ENCODE results near the gene ARID5B.

DNA sequence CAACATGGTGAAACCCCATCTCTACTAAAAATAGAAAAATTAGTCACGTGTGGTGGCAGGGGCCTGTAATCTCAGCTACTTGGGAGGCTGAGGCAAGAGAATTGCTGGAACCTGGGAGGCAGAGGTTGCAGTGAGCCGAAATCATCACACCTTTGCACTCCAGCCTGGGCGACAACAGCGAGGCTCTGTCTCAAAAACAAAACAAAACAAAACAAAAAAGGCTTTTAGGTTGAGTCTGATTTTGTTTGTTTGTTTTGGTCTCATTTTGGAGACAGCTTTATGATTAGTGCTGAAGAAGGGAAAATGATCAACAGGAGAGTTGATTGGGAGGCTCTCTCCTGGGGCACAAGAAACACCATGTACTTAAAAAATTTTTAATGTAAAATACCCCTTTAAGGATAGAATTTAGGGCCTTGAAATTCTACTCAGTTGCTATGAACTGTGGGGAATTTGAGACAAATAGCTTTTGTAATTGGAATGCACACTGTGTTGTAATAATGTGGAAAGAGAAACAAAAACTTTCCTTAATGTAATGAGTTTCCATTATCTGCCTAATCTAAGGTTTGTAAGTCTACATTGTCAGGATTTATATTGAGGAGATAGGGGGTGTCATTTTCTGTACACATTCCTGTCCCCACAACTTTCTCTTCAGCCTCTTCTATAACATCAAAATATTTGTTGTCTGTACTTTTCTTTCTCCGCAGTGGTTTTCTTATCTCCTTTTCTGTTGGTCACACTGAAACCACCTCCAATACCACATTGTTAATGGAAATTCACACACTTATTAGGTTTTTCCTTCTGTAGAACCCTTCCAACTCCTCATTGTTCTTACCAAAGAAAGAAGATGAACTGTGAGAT lies 41.3 kb downstream of the ARID5B start:
- TF ChIP-seq POLR2A (IDR thresholded peaks at IDR 0.05; ENCODE audit: extremely low read depth, insufficient read length) (no peak), MYC (IDR thresholded peaks at IDR 0.05; ENCODE audit: low read depth, low read length) (no peak)
- TF ChIP-seq, protein P1, sequence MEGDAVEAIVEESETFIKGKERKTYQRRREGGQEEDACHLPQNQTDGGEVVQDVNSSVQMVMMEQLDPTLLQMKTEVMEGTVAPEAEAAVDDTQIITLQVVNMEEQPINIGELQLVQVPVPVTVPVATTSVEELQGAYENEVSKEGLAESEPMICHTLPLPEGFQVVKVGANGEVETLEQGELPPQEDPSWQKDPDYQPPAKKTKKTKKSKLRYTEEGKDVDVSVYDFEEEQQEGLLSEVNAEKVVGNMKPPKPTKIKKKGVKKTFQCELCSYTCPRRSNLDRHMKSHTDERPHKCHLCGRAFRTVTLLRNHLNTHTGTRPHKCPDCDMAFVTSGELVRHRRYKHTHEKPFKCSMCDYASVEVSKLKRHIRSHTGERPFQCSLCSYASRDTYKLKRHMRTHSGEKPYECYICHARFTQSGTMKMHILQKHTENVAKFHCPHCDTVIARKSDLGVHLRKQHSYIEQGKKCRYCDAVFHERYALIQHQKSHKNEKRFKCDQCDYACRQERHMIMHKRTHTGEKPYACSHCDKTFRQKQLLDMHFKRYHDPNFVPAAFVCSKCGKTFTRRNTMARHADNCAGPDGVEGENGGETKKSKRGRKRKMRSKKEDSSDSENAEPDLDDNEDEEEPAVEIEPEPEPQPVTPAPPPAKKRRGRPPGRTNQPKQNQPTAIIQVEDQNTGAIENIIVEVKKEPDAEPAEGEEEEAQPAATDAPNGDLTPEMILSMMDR (IDR thresholded peaks at IDR 0.05; ENCODE audit: low read depth, low read length), result no peak
